SJSA1 (cell line): Measurements from ENCODE around the gene TEKT1. TPM values are rescaled to one million over a fixed set of nuclear protein-coding genes. Genes with fewer than 3 reads are reported as not detected.
A peak's percentile ranks its signal among the peaks of the same experiment; 100 is the strongest.
"Not testable (repeated sequence)": the region's sequence is repeated elsewhere in the genome, so short reads cannot be mapped to it uniquely, and the experiment has no call there.

Experiments used
- DNase-seq, 2 experiments: peaks; one replicate each; pipeline ENCODE4 v3.0.0-alpha.2; 2015 to 2020; ENCODE audit warnings: low spot score in 2 of 2, low read depth in 1 of 2
- H3K27ac ChIP-seq: fragments of 250-450 bp; sonication (Bioruptor Pico); 2 replicates; pipeline ENCODE4 v1.5.1; 2020; ENCODE audit warnings: mild to moderate bottlenecking, moderate library complexity
- H3K27me3 ChIP-seq: fragments of 250-450 bp; sonication (Bioruptor Pico); replicated peaks from 2 replicates; pipeline ENCODE4 v1.5.1; 2020; ENCODE audit warnings: mild to moderate bottlenecking, moderate library complexity
- H3K36me3 ChIP-seq: fragments of 250-450 bp; sonication (Bioruptor Pico); 2 replicates; pipeline ENCODE4 v1.5.1; 2020; ENCODE audit warnings: mild to moderate bottlenecking
- H3K4me1 ChIP-seq: fragments of 250-450 bp; sonication (Bioruptor Pico); replicated peaks from 2 replicates; pipeline ENCODE4 v1.6.1; 2021; ENCODE audit warnings: mild to moderate bottlenecking
- H3K4me3 ChIP-seq: fragments of 250-450 bp; sonication (Bioruptor Pico); 2 replicates; pipeline ENCODE4 v1.5.1; 2020; ENCODE audit warnings: mild to moderate bottlenecking
- H3K9me3 ChIP-seq: fragments of 250-450 bp; sonication (Bioruptor Pico); replicated peaks from 2 replicates; pipeline ENCODE4 v1.5.1; 2020; ENCODE audit warnings: mild to moderate bottlenecking
- total RNA-seq: library from RNA; depleted of rRNA; stranded (reverse); fragments of >200 nt; shearing (Covaris generic); gene quantifications from 2 replicates; pipeline ENCODE4 v1.2.3, GENCODE V29; 2014; rRNA removed

TEKT1 gene
- 0.03 TPM in 1 of 2 replicates, not detected in the other for total RNA-seq

DNA sequence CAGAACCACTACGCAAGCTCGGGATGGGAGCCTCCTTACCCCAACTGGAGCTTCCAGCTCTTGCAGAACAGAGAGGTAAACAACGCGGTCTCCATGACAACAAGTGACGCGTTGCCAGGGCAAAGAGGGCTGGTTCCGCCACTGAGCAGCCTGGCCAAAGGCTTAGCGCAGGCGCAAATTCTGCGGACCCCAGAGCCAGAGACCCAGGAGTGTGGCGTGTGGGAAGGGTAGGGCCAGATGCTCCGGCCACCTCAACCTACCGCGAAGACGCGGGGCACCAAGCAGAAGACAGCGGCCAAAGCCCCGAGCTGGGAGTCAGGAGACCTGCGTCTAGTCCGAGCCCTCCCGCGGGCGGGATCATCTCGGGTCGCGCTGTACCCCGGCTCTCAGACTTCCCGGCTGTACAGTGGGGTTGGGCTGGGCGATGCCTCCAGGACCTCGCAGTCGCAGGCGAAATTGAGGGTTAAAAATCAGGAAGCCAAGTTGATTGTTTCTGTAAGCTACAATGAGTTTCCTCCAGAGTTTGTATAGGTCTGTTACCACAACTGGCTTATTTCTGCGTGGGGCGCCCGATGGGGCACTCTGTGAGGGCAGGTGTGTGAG, at the start of gene TEKT1:
Gene TEKT1, minus strand, starts transcription at position 69 of the 603 bp plus-strand sequence. CDS start 1,353 bp downstream, outside the sequence.
- Histone ChIP-seq H3K4me3 (peak within 1 kb of the TSS; percentile 27), H3K27me3 (peaks cover 67% of the 10 kb centered on the region), H3K27ac (no peak within 1 kb of the TSS), H3K9me3 (no peaks in the 10 kb centered on the region; the same call in 1 of the 2 replicates), H3K4me1 (peaks cover 5% of the 10 kb centered on the region; the same call in 1 of the 2 replicates), H3K36me3 (no peaks in the 10 kb centered on the region)
- DNase-seq, result peak; percentile 53 to 74

DNA sequence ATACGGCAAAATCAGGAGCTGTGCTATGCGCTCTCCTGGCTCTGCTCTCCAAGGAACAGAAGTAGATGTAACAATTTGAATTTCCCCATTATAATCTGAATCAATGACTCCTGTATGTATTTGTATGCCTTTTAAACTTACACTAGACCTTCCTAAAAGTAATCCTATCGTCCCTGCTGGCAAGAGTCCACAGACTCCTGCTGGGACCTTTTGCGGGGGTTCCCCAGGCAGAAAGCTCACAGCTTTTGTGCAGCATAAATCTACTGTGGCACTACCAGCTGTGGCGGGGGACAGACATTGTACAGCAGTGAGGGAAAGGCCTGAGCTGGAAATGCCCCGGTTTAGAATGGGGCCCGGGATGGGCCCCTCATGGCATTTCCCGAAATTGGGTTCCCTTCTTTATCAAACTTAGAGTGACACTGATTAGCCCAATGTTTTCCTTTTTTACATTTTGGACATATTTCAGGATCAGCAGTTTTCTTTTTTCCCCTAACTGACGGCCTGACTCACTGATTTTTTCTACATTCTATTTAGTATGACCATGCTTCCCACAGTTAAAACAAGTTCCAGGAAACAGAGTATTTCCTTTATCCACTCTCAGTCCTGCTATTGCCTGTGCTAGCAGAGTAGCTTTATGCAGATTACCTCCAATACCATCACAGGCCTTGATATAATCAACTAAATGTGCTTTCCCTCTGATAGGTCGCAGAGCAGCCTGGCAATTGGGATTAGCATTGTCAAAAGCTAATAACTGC, 47.9 kb upstream of the TEKT1 start:
- H3K27me3 ChIP-seq, result not testable (repeated sequence)

DNA sequence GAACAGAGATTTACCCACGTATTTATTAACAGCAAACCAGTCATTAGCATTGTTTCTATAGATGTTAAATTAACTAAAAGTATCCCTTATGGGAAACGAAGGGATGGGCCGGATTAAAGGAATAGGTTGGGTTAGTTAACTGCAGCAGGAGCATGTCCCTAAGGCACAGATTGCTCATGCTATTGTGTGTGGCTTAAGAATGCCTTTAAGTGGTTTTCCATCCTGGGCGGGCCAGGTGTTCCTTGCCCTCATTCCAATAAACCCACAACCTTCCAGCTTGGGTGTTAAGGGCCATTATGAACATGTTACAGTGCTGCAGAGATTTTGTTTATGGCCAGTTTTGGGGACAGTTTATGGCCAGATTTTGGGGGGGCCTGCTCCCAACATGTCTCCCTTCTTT, 43.7 kb upstream of the TEKT1 start:
- H3K27ac ChIP-seq, H3K4me3 ChIP-seq, H3K36me3 ChIP-seq: not testable (repeated sequence)

More for the DNA sequence above, 47.9 kb upstream of the TEKT1 start:
- not testable (repeated sequence) for DNase-seq, H3K4me1 ChIP-seq, H3K27ac ChIP-seq, H3K4me3 ChIP-seq, H3K9me3 ChIP-seq, H3K36me3 ChIP-seq

DNA sequence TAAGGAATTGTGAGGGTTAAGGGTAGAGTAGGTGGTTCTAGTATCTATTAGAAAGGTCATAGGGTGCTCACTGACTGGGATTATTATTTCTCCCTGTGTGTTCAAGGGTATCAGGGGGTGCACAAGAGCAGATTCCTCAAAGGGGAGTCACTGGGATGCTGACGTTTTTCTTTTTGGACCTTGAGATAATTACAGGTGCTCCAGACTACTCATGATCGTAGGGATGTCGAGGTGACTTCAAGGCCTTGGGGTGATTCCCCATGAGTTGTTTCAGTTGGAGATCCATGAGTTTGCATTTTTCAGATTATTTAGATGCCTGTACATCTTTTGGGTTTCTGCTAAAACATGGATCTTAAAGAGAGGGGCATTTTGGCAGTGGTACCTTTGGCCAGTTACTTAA, 41.4 kb upstream of the TEKT1 start:
- Histone ChIP-seq H3K9me3 (0 out of 2 replicates have a peak, but pooled peaks cover 2% of the 10 kb centered on the region), H3K4me1 (peaks cover 22% of the 10 kb centered on the region), H3K36me3 (no peaks in the 10 kb centered on the region), H3K27ac (peak overlapping the region; percentile 76), H3K4me3 (no peak overlapping the region), H3K27me3 (no peaks in the 10 kb centered on the region)
- no peak for DNase-seq

More for the DNA sequence above, 43.7 kb upstream of the TEKT1 start:
- not testable (repeated sequence) for DNase-seq, H3K9me3 ChIP-seq, H3K27me3 ChIP-seq
- peaks cover 11% of the 10 kb centered on the region for H3K4me1 ChIP-seq

GRCh38 chr17:6870841-6871240, 39.3 kb upstream of the TEKT1 start:
- H3K27ac ChIP-seq, result no peak overlapping the region
- no peak for DNase-seq
- no peaks in the 10 kb centered on the region for H3K36me3 ChIP-seq
- H3K27me3 ChIP-seq, result no peaks in the 10 kb centered on the region
- H3K9me3 ChIP-seq, result 0 out of 2 replicates have a peak, but pooled peaks cover 2% of the 10 kb centered on the region
- peaks cover 22% of the 10 kb centered on the region for H3K4me1 ChIP-seq
- no peak overlapping the region for H3K4me3 ChIP-seq

DNA sequence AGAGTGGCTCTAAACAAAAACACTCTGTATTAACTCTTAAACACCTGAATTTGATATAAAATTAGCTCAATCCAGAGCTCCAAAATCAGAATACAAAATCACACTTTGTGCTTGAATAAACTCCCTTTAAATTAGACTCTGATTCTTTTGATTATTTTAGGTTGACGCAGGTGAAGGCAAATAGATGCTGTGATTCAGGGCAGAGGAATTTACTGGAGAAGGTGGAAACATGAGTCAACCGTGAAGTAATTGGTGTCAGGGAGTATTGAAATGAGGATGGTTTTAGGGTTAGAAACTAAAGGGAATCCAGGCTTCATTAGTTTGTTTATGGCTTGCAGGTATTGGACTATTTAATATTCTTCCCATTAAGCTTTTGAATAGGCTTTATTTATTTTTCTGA, 37.1 kb upstream of the TEKT1 start:
- Histone ChIP-seq H3K27me3 (no peaks in the 10 kb centered on the region), H3K4me3 (no peak overlapping the region), H3K4me1 (peaks cover 34% of the 10 kb centered on the region), H3K9me3 (0 out of 2 replicates have a peak, but pooled peaks cover 2% of the 10 kb centered on the region), H3K36me3 (no peaks in the 10 kb centered on the region), H3K27ac (no peak overlapping the region)
- peak in 1 of 2 experiments; percentile 27 for DNase-seq

GRCh38 chr17:6867849-6868248, 36.3 kb upstream of the TEKT1 start:
- no peaks in the 10 kb centered on the region for H3K27me3 ChIP-seq
- no peak overlapping the region for H3K27ac ChIP-seq
- H3K9me3 ChIP-seq, result no peaks in the 10 kb centered on the region
- no peaks in the 10 kb centered on the region for H3K36me3 ChIP-seq
- no peak for DNase-seq
- peaks cover 33% of the 10 kb centered on the region for H3K4me1 ChIP-seq
- H3K4me3 ChIP-seq, result no peak overlapping the region

DNA sequence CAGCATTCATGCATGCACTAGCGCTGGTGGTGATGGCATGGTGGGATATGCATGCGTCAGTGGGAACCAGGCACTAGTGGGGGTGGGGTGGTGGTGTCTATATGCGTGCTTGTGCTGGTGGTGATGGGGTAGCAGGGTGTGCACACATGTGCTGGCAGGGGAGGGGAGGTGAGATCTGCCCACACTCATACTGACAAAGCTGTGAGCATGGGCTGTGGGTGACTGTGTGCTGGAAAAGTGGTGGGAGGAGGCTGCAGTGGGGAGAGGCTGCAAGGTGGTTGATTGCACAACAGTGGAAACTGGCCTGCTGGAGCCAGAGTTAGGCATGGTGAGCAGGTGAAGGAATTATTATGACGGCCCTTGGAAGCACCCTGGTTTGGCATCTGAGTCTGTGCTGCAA, 31.3 kb upstream of the TEKT1 start:
- Histone ChIP-seq H3K4me3 (no peak overlapping the region), H3K36me3 (no peaks in the 10 kb centered on the region), H3K4me1 (peaks cover 16% of the 10 kb centered on the region), H3K9me3 (peaks cover 8% of the 10 kb centered on the region; the same call in 1 of the 2 replicates), H3K27ac (no peak overlapping the region), H3K27me3 (no peaks in the 10 kb centered on the region; the same call in 1 of the 2 replicates)
- DNase-seq, result no peak

DNA sequence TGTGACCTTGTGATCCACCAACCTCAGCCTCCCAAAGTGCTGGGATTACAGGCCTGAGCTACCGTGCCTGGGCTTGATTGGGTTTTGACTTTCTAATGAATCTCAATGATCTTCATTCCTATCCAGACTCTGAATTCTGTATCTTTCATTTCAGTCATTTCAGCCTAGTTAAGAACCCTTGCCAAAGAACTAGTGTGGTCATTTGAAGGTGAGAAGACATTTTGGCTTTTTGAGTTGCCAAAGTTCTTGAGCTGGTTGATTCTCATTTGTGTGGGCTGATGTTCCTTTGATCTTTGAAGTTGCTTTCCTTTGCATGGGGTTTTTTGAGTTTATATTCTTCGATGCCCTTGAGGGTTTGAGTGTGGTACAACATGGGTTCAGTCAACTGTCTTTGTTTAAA, 30.6 kb upstream of the TEKT1 start:
- no peaks in the 10 kb centered on the region; the same call in 1 of the 2 replicates for H3K27me3 ChIP-seq
- H3K27ac ChIP-seq, result no peak overlapping the region
- DNase-seq, result no peak
- H3K4me3 ChIP-seq, result no peak overlapping the region
- no peaks in the 10 kb centered on the region for H3K36me3 ChIP-seq
- H3K9me3 ChIP-seq, result peaks cover 8% of the 10 kb centered on the region; the same call in 1 of the 2 replicates
- H3K4me1 ChIP-seq, result peaks cover 16% of the 10 kb centered on the region

- DNase-seq, result no peak
- peaks cover 10% of the 10 kb centered on the region; the same call in 1 of the 2 replicates for H3K9me3 ChIP-seq
- no peaks in the 10 kb centered on the region for H3K36me3 ChIP-seq
- no peak overlapping the region for H3K4me3 ChIP-seq
- H3K27me3 ChIP-seq, result no peaks in the 10 kb centered on the region; the same call in 1 of the 2 replicates
- no peak overlapping the region for H3K27ac ChIP-seq
- H3K4me1 ChIP-seq, result no peaks in the 10 kb centered on the region
These were observed 26.4 kb upstream of the TEKT1 start for GRCh38 chr17:6857904-6858303.

DNA sequence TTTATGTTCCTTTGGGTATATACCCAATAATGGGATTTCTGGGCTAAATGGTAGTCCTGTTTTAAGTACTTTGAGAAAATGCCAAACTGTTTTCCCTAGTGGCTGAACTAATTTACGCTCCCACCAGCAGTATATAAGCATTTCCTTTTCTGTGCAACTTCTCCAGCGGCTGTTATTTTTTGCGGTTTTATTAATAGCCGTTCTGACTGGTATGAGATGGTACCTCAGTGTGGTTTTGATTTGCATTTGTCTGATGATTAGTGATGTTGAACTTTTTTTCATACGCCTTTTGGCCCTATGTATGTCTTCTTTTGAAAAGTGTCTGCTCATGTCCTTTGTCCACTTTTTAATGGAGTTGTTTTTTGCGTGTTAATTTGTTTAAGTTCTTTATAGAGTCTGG, 25.8 kb upstream of the TEKT1 start:
- peaks cover 10% of the 10 kb centered on the region; the same call in 1 of the 2 replicates for H3K9me3 ChIP-seq
- no peak overlapping the region for H3K4me3 ChIP-seq
- H3K27ac ChIP-seq, result no peak overlapping the region
- no peaks in the 10 kb centered on the region for H3K36me3 ChIP-seq
- no peaks in the 10 kb centered on the region for H3K4me1 ChIP-seq
- DNase-seq, result no peak
- no peaks in the 10 kb centered on the region; the same call in 1 of the 2 replicates for H3K27me3 ChIP-seq

DNA sequence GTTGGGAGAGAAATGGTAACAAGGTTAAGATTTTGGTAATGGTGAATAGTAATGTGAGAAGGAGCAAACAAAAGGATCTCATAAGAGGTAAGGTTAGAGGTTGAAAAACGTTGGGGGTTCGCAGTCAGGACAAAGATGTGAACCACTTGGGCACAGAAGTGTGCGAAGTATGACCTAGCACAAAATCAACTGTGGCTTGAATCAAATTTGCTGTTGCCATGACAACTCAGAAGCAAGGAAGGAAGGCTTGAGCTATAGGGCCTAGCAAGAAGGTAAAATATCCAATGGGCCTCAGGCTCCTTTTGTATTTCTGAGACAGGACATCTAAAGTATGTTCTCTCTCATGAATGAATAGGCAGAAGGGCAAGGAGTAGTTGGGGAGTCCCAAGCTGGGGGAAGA, 24.5 kb upstream of the TEKT1 start:
- no peak for DNase-seq
- no peak overlapping the region for H3K27ac ChIP-seq
- no peaks in the 10 kb centered on the region; the same call in 1 of the 2 replicates for H3K27me3 ChIP-seq
- no peaks in the 10 kb centered on the region for H3K4me1 ChIP-seq
- H3K9me3 ChIP-seq, result peaks cover 8% of the 10 kb centered on the region; the same call in 1 of the 2 replicates
- H3K36me3 ChIP-seq, result no peaks in the 10 kb centered on the region
- H3K4me3 ChIP-seq, result no peak overlapping the region

DNA sequence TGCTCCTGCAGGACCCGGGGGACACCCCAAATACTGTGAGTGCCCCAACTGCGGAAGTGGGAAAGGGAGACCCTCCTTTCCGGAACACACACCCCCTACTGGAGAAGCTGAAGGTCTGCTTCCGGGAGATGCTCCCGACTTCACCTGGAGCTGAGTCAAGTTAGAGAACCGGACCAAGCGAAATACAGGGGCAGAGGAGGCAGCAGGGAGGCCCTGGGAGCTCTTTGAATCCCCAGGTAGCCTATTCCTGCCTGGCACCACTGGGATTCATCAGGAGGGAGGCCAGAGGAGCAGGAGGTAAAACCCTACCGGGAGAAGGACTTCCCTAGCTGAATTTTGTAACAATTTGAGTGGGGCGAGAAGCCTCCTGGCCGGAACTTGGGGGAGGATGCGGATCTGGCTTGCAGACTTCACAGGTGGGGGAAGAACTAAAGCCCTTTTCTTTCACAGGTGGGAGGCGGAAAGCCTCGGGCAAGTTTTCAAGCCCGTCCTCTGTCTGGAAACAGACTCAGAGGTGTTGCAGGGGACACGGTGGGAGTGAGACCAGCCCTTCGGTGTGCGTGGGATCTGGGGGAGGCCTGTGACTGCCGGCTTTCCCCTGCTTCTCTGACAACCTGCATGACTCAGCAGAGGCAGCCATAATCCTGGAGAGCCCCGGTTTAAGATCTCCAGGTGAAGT, 22.4 kb upstream of the TEKT1 start:
- Histone ChIP-seq H3K4me1 (peaks cover under 1% of the 10 kb centered on the region), H3K4me3 (no peak overlapping the region), H3K9me3 (0 out of 2 replicates have a peak, but pooled peaks cover 2% of the 10 kb centered on the region), H3K27ac (no peak overlapping the region), H3K36me3 (no peaks in the 10 kb centered on the region), H3K27me3 (no peaks in the 10 kb centered on the region)
- DNase-seq, result no peak
